Activated CD4-positive, alpha-beta T cell treated with anti-CD3 and anti-CD28 coated beads, Interleukin-2, amount 10 ng/mL, durations not matched to agents 24 days and 14 days (primary cell): ENCODE data around the gene CEP104. TPM values are rescaled to one million over a fixed set of nuclear protein-coding genes. Genes with fewer than 3 reads are reported as not detected.
A peak's percentile ranks its signal among the peaks of the same experiment; 100 is the strongest.

Source experiments
- DNase-seq: peaks from one replicate; pipeline ENCODE4 v3.0.0; 2022
- H3K27ac Mint-ChIP-seq: one replicate; pipeline ENCODE4 v1.8.0; 2022; ENCODE audit warnings: mild to moderate bottlenecking, mixed read lengths
- H3K27me3 Mint-ChIP-seq: one replicate; pipeline ENCODE4 v1.8.0; 2022; ENCODE audit warnings: mixed read lengths
- H3K36me3 Mint-ChIP-seq: one replicate; pipeline ENCODE4 v1.8.0; 2022; ENCODE audit warnings: low read depth, mild to moderate bottlenecking, mixed read lengths
- H3K4me1 Mint-ChIP-seq: one replicate; pipeline ENCODE4 v1.8.0; 2021; ENCODE audit warnings: mixed read lengths
- H3K4me3 Mint-ChIP-seq: one replicate; pipeline ENCODE4 v1.8.0; 2022; ENCODE audit warnings: mild to moderate bottlenecking, moderate library complexity, mixed read lengths
- H3K9me3 Mint-ChIP-seq: one replicate; pipeline ENCODE4 v1.8.0; 2021; ENCODE audit warnings: mixed read lengths
- intact Hi-C: fragments of 100-400 bp; cut with micrococcal nuclease; formaldehyde crosslinking; loops from one replicate; pipeline ENCODE4 v1.15.1; 2023
- total RNA-seq: library from RNA; stranded (reverse); gene quantifications from 2 replicates; pipeline ENCODE4 v1.2.3, GENCODE V29; 2022

The CEP104 gene
- total RNA-seq, 1 donor from 2014 or later, result 48.1 TPM

- no peak overlapping the region for H3K27ac Mint-ChIP-seq
- intact Hi-C loops, result loop anchor here (1.0 kb wide), 1 partner anchor 26 kb away; no protein-coding TSS in a partner anchor
- H3K9me3 Mint-ChIP-seq, result no peaks in the 10 kb centered on the region
- peaks cover 7% of the 10 kb centered on the region for H3K4me1 Mint-ChIP-seq
- H3K4me3 Mint-ChIP-seq, result no peak overlapping the region
- H3K36me3 Mint-ChIP-seq, result peaks cover 8% of the 10 kb centered on the region
- H3K27me3 Mint-ChIP-seq, result no peaks in the 10 kb centered on the region
- DNase-seq, result peak; percentile 82
These were observed 81.4 kb downstream of the CEP104 start for GRCh38 chr1:3775490-3776230.

- H3K4me3 Mint-ChIP-seq, result no peak overlapping the region
- H3K27me3 Mint-ChIP-seq, result no peaks in the 10 kb centered on the region
- H3K36me3 Mint-ChIP-seq, result peaks cover 4% of the 10 kb centered on the region
- intact Hi-C loops, result no loop called here
- no peak for DNase-seq
- H3K27ac Mint-ChIP-seq, result no peak overlapping the region
- peaks cover 9% of the 10 kb centered on the region for H3K4me1 Mint-ChIP-seq
- H3K9me3 Mint-ChIP-seq, result no peaks in the 10 kb centered on the region
These were observed 82.0 kb downstream of the CEP104 start for GRCh38 chr1:3774946-3775489.

- Mint-ChIP-seq H3K9me3 (no peaks in the 10 kb centered on the region), H3K27me3 (no peaks in the 10 kb centered on the region), H3K36me3 (no peaks in the 10 kb centered on the region), H3K4me3 (no peak overlapping the region), H3K4me1 (peaks cover 9% of the 10 kb centered on the region), H3K27ac (no peak overlapping the region)
- no peak for DNase-seq
- intact Hi-C loops, result no loop called here
These were observed 82.6 kb downstream of the CEP104 start for GRCh38 chr1:3774276-3774945.

GRCh38 chr1:3773572-3774275 is 83.3 kb downstream of the CEP104 start:
- no peaks in the 10 kb centered on the region for H3K36me3 Mint-ChIP-seq
- no peaks in the 10 kb centered on the region for H3K9me3 Mint-ChIP-seq
- no peak overlapping the region for H3K27ac Mint-ChIP-seq
- no peak overlapping the region for H3K4me3 Mint-ChIP-seq
- H3K27me3 Mint-ChIP-seq, result no peaks in the 10 kb centered on the region
- DNase-seq, result no peak
- H3K4me1 Mint-ChIP-seq, result peaks cover 9% of the 10 kb centered on the region
- intact Hi-C loops, result loop anchor here (2.0 kb wide), 1 partner anchor 123 kb away; the partner anchor contains the start of gene WRAP73

- Mint-ChIP-seq H3K4me1 (peaks cover 9% of the 10 kb centered on the region), H3K27ac (peak within 1 kb of the TSS; percentile 58), H3K9me3 (no peaks in the 10 kb centered on the region), H3K4me3 (peak within 1 kb of the TSS; percentile 81), H3K36me3 (no peaks in the 10 kb centered on the region), H3K27me3 (no peaks in the 10 kb centered on the region)
- intact Hi-C loops, result loop anchor here (1.0 to 2.0 kb wide), 5 partner anchors 23 to 149 kb away; partner anchors contain the start of genes C1orf174, CEP104, DFFB and LRRC47
- peak; percentile 67 for DNase-seq
These were observed 84.1 kb downstream of the CEP104 start, which contains the start of gene SMIM1 for GRCh38 chr1:3772715-3773571. Gene SMIM1, plus strand, starts transcription at chr1:3772749. Its CDS starts 2,625 bp downstream, at chr1:3775374.

- no peaks in the 10 kb centered on the region for H3K27me3 Mint-ChIP-seq
- peak overlapping the region; percentile 81 for H3K4me3 Mint-ChIP-seq
- H3K9me3 Mint-ChIP-seq, result no peaks in the 10 kb centered on the region
- no peaks in the 10 kb centered on the region for H3K36me3 Mint-ChIP-seq
- peak overlapping the region; percentile 58 for H3K27ac Mint-ChIP-seq
- peaks cover 9% of the 10 kb centered on the region for H3K4me1 Mint-ChIP-seq
- peak; percentile 95 for DNase-seq
- intact Hi-C loops, result loop anchor here (1.0 to 2.0 kb wide), 5 partner anchors 24 to 148 kb away; partner anchors contain the start of genes C1orf174, CEP104, DFFB and LRRC47
These were observed 84.8 kb downstream of the CEP104 start for GRCh38 chr1:3772027-3772714.

GRCh38 chr1:3771108-3772026 is 85.6 kb downstream of the CEP104 start:
- peak overlapping the region; percentile 58 for H3K27ac Mint-ChIP-seq
- H3K4me1 Mint-ChIP-seq, result peaks cover 9% of the 10 kb centered on the region
- DNase-seq, result no peak
- peak overlapping the region; percentile 81 for H3K4me3 Mint-ChIP-seq
- peaks cover under 1% of the 10 kb centered on the region for H3K27me3 Mint-ChIP-seq
- H3K9me3 Mint-ChIP-seq, result no peaks in the 10 kb centered on the region
- intact Hi-C loops, result loop anchor here (1.0 to 2.0 kb wide), 5 partner anchors 25 to 147 kb away; partner anchors contain the start of genes C1orf174, CEP104, DFFB and LRRC47
- H3K36me3 Mint-ChIP-seq, result no peaks in the 10 kb centered on the region

GRCh38 chr1:3770047-3770765 is 86.8 kb downstream of the CEP104 start:
- no peak for DNase-seq
- H3K27ac Mint-ChIP-seq, result peak overlapping the region; percentile 65
- no peaks in the 10 kb centered on the region for H3K36me3 Mint-ChIP-seq
- peak overlapping the region; percentile 59 for H3K4me3 Mint-ChIP-seq
- intact Hi-C loops, result no loop called here
- peaks cover 5% of the 10 kb centered on the region for H3K27me3 Mint-ChIP-seq
- H3K4me1 Mint-ChIP-seq, result peaks cover 6% of the 10 kb centered on the region
- H3K9me3 Mint-ChIP-seq, result no peaks in the 10 kb centered on the region

GRCh38 chr1:3768811-3769390 is 88.1 kb downstream of the CEP104 start:
- Mint-ChIP-seq H3K27ac (no peak overlapping the region), H3K4me3 (no peak overlapping the region), H3K4me1 (peaks cover 6% of the 10 kb centered on the region), H3K27me3 (peaks cover 5% of the 10 kb centered on the region), H3K36me3 (no peaks in the 10 kb centered on the region), H3K9me3 (no peaks in the 10 kb centered on the region)
- intact Hi-C loops, result no loop called here
- DNase-seq, result no peak

GRCh38 chr1:3767328-3767925 is 89.6 kb downstream of the CEP104 start:
- no peaks in the 10 kb centered on the region for H3K9me3 Mint-ChIP-seq
- H3K27me3 Mint-ChIP-seq, result peaks cover 5% of the 10 kb centered on the region
- H3K27ac Mint-ChIP-seq, result no peak overlapping the region
- peaks cover 6% of the 10 kb centered on the region for H3K4me1 Mint-ChIP-seq
- no peak for DNase-seq
- no peaks in the 10 kb centered on the region for H3K36me3 Mint-ChIP-seq
- H3K4me3 Mint-ChIP-seq, result no peak overlapping the region
- intact Hi-C loops, result no loop called here
